Muscle layer of colon (tissue), 2 donors: ENCODE results near the gene GRIA4.
A peak's percentile ranks its signal among the peaks of the same experiment; 100 is the strongest.
"Not testable (repeated sequence)": the region's sequence is repeated elsewhere in the genome, so short reads cannot be mapped to it uniquely, and the experiment has no call there.

ENCODE experiments used
- H3K27ac ChIP-seq: one replicate; pipeline ENCODE4 v1.7.0; 2013; ENCODE audit warnings: low read depth, mild to moderate bottlenecking, low read length, moderate library complexity
- H3K27me3 ChIP-seq, 2 donors: one replicate each; pipeline ENCODE4 v1.7.0; 2013; ENCODE audit warnings: low read length in 2 of 2, mild to moderate bottlenecking in 2 of 2; ENCODE audit not compliant: insufficient read depth in 2 of 2, control insufficient read depth in 1 of 2
- H3K36me3 ChIP-seq: one replicate; pipeline ENCODE4 v1.7.0; 2013; ENCODE audit warnings: mild to moderate bottlenecking, low read length; ENCODE audit not compliant: insufficient read depth
- H3K4me1 ChIP-seq: one replicate; pipeline ENCODE4 v1.7.0; 2013; ENCODE audit warnings: mild to moderate bottlenecking, low read length; ENCODE audit not compliant: insufficient read depth
- H3K4me3 ChIP-seq, 2 donors: one replicate each; pipeline ENCODE4 v1.7.0; 2013; ENCODE audit warnings: low read length in 2 of 2, low read depth in 1 of 2, mild to moderate bottlenecking in 1 of 2, moderate library complexity in 1 of 2
- H3K9ac ChIP-seq: one replicate; pipeline ENCODE4 v1.7.0; 2013; ENCODE audit warnings: low read length
- H3K9me3 ChIP-seq: one replicate; pipeline ENCODE4 v1.7.0; 2013; ENCODE audit warnings: mild to moderate bottlenecking, low read length
- donor health status: abdominal sarcoma.
- donor health status: Adenocarcinoma of cecum.

GRIA4 gene

DNA sequence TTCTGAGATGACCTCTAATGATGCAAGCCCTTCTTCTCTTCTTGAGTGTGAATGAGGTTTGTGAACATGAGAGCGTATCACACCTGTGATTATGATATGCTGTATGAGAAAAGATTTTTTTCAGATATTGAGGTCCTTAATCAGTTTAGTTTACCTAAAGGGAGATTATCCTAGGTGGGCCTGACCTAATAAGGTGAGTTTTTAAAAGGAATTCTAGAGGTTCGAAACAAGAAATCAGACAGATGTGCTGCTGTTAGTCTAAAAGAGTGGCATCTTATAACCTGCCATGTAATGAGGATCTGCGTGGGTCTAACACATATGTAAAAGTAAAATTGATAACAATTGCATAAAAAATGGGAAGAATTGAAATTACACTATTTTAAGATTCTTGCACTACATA lies 378.3 kb downstream of the GRIA4 start:
- H3K27ac ChIP-seq, result no peak overlapping the region
- H3K9me3 ChIP-seq, result no peaks in the 10 kb centered on the region
- H3K36me3 ChIP-seq, result no peaks in the 10 kb centered on the region
- no peak overlapping the region for H3K4me3 ChIP-seq
- no peaks in the 10 kb centered on the region for H3K27me3 ChIP-seq
- H3K9ac ChIP-seq, result no peak overlapping the region
- no peaks in the 10 kb centered on the region for H3K4me1 ChIP-seq

DNA sequence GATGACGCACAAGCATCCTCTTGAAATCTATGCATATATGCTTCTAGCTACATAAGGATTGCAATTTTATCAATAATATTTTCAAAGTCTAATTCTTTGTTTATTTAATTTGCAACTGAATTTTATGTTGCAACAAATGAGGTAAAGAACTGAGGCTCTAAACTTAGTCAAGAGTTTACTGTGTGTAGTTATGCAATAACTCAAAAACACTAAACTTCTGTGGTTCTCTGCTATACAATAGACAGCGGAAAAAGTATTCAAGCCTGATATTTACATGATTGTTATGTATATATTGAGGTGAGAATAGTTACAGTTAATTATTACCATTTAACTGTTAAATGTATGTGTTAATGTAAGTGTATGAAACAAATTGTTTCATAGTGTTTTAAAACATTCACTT lies 379.3 kb downstream of the GRIA4 start:
- Histone ChIP-seq H3K27me3 (no peaks in the 10 kb centered on the region), H3K27ac (no peak overlapping the region), H3K4me1 (no peaks in the 10 kb centered on the region), H3K36me3 (no peaks in the 10 kb centered on the region), H3K9me3 (peaks cover 3% of the 10 kb centered on the region), H3K4me3 (no peak overlapping the region), H3K9ac (no peak overlapping the region)

DNA sequence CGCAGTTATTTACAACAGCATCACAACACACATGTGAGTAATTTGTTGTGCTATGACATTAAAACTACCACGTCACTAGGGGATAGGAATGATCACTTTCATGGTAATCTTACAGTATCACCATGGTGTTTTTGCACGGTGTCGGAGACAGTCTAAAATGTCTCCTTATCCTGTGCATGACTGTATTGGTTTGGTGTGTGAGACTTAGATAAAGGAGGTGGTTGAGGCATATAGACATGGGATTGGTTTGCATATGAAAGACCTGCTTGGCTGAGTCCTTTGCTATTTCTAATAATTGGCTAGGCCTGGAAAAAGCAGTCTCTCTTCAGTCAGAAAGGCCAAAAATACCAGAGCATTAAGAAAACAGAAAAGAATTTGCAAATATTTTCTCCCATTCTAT lies 382.0 kb downstream of the GRIA4 start:
- Histone ChIP-seq H3K27me3 (no peaks in the 10 kb centered on the region), H3K4me1 (no peaks in the 10 kb centered on the region), H3K27ac (no peak overlapping the region), H3K9ac (no peak overlapping the region), H3K9me3 (peaks cover 5% of the 10 kb centered on the region), H3K4me3 (no peak overlapping the region), H3K36me3 (peaks cover 7% of the 10 kb centered on the region)

DNA sequence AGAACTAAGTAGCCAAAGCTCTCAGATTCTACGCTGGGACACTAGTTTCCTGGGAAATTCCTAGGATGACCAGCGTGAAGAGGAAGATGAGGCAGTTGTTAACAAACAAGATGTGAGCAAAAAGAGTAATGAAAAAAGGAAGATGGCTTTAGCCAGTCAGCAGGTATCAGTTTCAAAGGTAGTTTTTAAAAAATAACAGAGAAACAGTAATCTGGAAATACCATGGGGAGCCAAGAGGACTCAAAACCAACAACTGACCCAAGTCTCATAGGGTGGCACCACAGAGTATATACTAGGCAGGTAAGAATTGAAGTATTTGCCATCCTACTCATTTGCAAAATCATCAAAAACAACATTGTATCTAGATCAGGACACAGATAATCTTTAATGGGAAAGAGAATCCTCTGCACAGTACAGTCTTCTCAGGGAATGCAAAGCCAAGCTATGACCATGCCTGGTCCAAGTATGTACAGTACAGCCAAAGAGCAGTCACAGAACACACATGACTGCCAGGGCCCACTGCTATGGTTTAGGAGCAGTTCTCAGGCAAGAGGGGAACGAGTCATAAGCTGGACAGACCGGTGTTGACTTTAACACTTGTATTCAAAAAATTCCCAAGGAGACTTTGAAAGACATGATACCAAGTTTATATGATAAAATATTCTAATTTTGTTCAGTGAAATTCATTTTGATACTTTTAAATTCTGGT lies 391.6 kb downstream of the GRIA4 start:
- Histone ChIP-seq H3K27ac (no peak overlapping the region), H3K9me3 (no peaks in the 10 kb centered on the region), H3K27me3 (no peaks in the 10 kb centered on the region), H3K4me3 (no peak overlapping the region), H3K9ac (no peak overlapping the region), H3K36me3 (peaks cover 3% of the 10 kb centered on the region), H3K4me1 (no peaks in the 10 kb centered on the region)

DNA sequence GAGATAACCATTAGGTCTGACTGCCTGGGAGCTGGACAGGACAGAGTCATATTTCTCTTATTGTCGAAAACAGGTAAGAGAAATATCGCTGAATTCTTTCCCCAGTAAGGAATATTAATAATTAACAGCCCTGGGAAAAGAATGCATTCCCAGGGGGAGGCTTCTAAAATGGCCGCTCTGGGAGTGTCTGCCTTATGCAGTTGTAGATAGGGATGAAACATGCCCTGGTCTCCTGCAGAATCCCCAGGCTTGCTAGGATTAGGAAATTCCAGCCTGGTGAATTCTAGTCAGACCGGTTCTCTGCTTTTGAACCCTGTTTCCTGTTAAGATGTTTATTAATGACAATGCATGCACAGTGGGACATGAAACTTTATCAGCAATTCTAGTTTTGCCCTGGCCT lies 393.2 kb downstream of the GRIA4 start:
- not testable (repeated sequence) for H3K9ac ChIP-seq, H3K4me3 ChIP-seq, H3K27me3 ChIP-seq, H3K4me1 ChIP-seq, H3K36me3 ChIP-seq, H3K9me3 ChIP-seq, H3K27ac ChIP-seq

DNA sequence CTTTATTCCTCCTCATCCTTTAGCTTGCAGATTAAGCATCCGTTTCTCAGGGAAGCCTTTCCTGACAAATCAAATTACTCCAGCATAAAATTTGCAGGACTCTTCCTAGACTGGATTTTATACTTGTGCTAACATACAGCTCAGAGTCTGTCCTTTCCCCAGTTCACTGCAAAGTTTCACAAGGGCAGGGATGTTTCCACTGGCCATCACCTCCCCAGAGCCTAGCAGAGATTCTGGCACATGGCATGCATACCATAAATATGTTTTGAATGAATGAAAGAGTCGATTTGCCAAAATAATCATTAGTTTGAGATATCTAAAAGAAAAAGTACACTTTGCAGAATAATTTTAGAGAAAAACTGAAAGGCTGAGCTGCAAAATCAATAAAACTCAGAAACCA lies 401.6 kb downstream of the GRIA4 start:
- Histone ChIP-seq H3K36me3 (peaks cover 27% of the 10 kb centered on the region), H3K4me1 (peaks cover 5% of the 10 kb centered on the region), H3K9me3 (no peaks in the 10 kb centered on the region), H3K27ac (no peak overlapping the region), H3K9ac (no peak overlapping the region), H3K4me3 (no peak overlapping the region), H3K27me3 (no peaks in the 10 kb centered on the region)

DNA sequence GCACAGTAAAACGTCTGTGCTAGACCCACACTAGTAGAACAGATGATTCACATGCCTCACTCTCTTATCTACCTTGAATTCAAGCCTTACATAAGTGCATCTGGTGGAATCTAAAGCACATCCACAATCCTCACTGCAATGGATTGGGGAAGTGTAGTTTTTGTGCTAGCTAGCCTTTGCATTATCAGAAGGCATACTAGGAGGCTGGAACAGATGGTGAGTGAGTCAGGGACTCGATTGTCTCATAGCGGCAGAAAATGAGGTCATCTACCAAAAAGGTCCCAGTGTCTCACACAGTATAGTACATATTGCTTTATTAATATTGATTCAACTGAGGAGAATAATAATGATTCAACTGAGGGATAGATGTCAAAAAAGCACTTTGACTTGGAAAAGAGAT lies 402.9 kb downstream of the GRIA4 start:
- Histone ChIP-seq H3K4me3 (no peak overlapping the region), H3K9ac (no peak overlapping the region), H3K27ac (no peak overlapping the region), H3K9me3 (no peaks in the 10 kb centered on the region), H3K36me3 (peaks cover 27% of the 10 kb centered on the region), H3K4me1 (peaks cover 5% of the 10 kb centered on the region), H3K27me3 (no peaks in the 10 kb centered on the region)

DNA sequence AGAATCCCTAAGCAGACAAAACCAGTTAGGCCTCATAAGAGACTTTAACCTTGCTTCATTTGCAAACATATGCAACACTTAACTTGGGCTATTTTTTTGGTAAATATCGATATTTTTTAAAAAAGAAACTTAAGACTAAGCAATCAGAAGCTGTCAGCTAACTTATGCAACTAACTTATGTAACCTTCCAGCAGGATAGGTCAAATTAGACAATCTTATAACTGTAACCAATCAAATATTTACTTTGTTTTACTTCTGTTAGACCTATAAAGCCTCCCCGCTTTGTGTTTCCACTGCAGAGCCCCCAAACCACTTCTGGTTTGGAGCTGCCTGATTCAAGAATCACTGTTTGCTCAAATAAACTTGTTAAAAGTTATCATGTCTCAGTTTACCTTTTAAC lies 404.2 kb downstream of the GRIA4 start:
- peaks cover 13% of the 10 kb centered on the region for H3K4me1 ChIP-seq
- H3K9me3 ChIP-seq, result no peaks in the 10 kb centered on the region
- no peaks in the 10 kb centered on the region for H3K27me3 ChIP-seq
- H3K36me3 ChIP-seq, result peaks cover 16% of the 10 kb centered on the region
- no peak overlapping the region for H3K4me3 ChIP-seq
- H3K9ac ChIP-seq, result no peak overlapping the region
- no peak overlapping the region for H3K27ac ChIP-seq

DNA sequence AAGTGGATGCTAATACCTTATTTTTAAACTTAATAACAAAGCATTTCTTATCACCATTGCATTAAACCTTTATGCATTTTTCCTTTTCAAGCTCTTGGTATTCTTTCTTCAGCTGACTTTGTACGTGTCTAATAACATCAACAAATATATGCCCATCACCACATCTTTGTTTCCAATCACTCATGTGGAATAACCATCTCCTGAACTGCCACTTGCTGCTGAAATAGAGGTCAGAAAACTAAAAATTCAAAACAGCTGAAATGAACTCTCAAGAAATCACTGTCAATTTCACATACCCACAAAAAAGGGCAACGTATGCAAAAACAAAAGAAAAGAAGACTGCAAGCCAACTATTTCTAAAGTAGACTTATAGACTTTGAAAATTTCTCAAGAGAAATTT lies 404.7 kb downstream of the GRIA4 start:
- H3K4me1 ChIP-seq, result peaks cover 18% of the 10 kb centered on the region
- no peaks in the 10 kb centered on the region for H3K27me3 ChIP-seq
- no peak overlapping the region for H3K9ac ChIP-seq
- H3K4me3 ChIP-seq, result no peak overlapping the region
- H3K36me3 ChIP-seq, result peaks cover 10% of the 10 kb centered on the region
- no peaks in the 10 kb centered on the region for H3K9me3 ChIP-seq
- no peak overlapping the region for H3K27ac ChIP-seq

DNA sequence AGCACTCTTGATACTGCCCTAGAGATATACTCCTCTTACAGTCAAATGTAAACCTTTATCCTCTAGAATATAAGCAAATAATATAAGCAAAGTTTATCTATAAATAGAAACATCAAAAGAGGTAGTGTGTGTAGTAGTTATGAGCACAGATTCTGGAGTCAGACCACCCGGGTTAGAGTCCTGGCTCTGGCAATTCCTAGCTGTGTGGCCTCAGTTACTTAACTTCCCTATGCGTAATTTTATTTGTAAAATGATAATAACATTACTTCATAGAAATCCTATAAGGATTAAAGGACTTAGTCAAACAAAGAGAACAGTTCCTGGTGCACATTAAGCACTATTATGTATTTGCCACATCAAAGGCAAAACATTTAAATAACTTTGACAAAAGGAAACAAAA lies 405.2 kb downstream of the GRIA4 start:
- no peak overlapping the region for H3K27ac ChIP-seq
- no peak overlapping the region for H3K9ac ChIP-seq
- H3K27me3 ChIP-seq, result no peaks in the 10 kb centered on the region
- H3K4me3 ChIP-seq, result no peak overlapping the region
- H3K4me1 ChIP-seq, result peaks cover 22% of the 10 kb centered on the region
- H3K9me3 ChIP-seq, result no peaks in the 10 kb centered on the region
- peaks cover 7% of the 10 kb centered on the region for H3K36me3 ChIP-seq

DNA sequence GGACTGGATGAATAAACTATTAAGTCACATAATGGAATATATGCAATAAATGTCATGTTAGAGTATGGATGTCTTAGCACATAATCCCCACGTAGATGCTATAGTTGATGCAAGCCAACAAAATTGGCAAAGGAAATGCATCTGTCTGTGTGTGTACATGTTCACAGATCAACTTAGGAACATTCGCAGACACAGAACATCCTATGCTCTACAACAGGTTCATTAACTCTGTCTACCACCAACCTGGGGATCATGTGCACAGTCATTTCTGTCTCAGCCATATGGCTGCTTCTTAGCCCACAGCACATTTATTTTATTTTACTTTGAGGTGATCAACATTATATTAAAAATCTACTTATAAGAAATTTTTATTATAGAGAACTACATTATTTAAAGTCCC lies 407.2 kb downstream of the GRIA4 start:
- Histone ChIP-seq H3K4me3 (no peak overlapping the region), H3K27me3 (no peaks in the 10 kb centered on the region), H3K4me1 (peaks cover 32% of the 10 kb centered on the region)

DNA sequence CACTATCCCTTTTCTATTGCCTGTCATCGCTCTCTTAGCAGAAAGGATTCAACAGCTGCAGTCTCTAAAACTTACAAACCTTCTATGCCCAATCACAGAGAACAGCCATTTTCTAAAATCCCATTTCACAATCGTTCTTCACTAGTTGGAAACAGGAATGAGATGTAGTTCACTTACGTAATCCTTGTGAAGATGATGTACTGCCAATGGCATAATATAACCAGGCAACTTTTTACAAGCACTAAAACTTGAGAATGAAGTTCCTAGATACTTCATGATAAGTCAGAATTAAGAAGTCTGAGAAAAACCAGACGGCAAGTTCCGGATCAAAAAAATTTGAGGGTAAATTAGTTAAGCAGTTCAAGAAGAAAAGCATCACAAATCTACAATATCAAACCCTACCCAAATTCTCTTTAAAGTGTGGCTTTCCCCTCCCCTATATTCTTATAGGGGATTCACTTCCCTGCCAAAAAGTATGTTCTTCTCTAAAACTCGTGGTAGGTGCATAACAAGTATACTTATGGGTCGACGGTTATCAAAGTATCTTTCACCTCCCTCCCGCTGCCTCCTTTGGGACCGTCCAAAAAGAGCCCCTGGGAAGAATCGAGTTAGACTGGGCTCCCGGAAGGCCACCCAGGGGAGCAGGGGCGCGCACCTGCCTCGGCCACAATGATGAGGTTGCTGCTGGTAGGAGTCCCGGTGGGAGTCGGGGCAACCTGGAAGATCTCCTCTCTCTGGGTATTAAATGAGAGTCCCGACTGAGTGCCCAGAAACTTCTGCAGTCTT lies 411.5 kb downstream of the GRIA4 start:
- Histone ChIP-seq H3K27ac (peak overlapping the region; percentile 77), H3K27me3 (no peaks in the 10 kb centered on the region), H3K36me3 (no peaks in the 10 kb centered on the region), H3K9me3 (no peaks in the 10 kb centered on the region), H3K4me3 (peak overlapping the region; percentile 87 to 99), H3K4me1 (peaks cover 27% of the 10 kb centered on the region), H3K9ac (peak overlapping the region; percentile 50)

More for the DNA sequence above, 407.2 kb downstream of the GRIA4 start:
- Histone ChIP-seq H3K9me3 (no peaks in the 10 kb centered on the region), H3K9ac (no peak overlapping the region), H3K36me3 (no peaks in the 10 kb centered on the region), H3K27ac (no peak overlapping the region)
